Endothelial cell of umbilical vein (primary cell): ENCODE data around the gene CTIF. TPM values are rescaled to one million over a fixed set of nuclear protein-coding genes. Genes with fewer than 3 reads are reported as not detected.

Experiments
- BruUV-seq: library from RNA; stranded (reverse); fragments of 400-500 nt; replicated peaks from 2 replicates; lab custom pipeline; 2021; lab: Mats Ljungman, UMichigan
- CTCF ChIA-PET: fragments of 300-600, 350-600 bp; sonication (Branson Sonifier 250); formaldehyde crosslinking; loops from one replicate; lab custom pipeline; 2021; ENCODE audit warnings: antibody characterized with exemption, inconsistent platforms; lab: Charles Lee
- POLR2A ChIA-PET: fragments of 300-600, 350-600 bp; sonication (Branson Sonifier 250); formaldehyde crosslinking; loops from one replicate; lab custom pipeline; 2021; ENCODE audit warnings: antibody characterized with exemption, inconsistent platforms; lab: Charles Lee
- DNase-seq: peaks from one replicate; pipeline ENCODE4 v3.0.0-alpha.2; 2011; ENCODE audit warnings: low read depth, low spot score
- FAIRE-seq: peaks from 2 replicates; lab custom pipeline; 2011; peaks lifted over from hg19 to GRCh38; lab: Jason Lieb, UNC
- H2AFZ ChIP-seq: 2 replicates; pipeline ENCODE4 v1.6.0; 2012; ENCODE audit warnings: low read depth, low read length, control low read depth, inconsistent platforms
- H3K27ac ChIP-seq: 2 replicates; pipeline ENCODE4 v1.5.1; 2011; ENCODE audit warnings: low read depth, mild to moderate bottlenecking, control low read depth, low read length, moderate library complexity; ENCODE audit not compliant: insufficient read depth
- H3K27me3 ChIP-seq, 2 experiments: 2 replicates each; pipeline versions ENCODE4 v1.6.0 to v1.6.1; 2011; ENCODE audit warnings: low read length in 2 of 2, mixed read lengths in 1 of 2; ENCODE audit not compliant: control insufficient read depth in 2 of 2, insufficient read depth in 2 of 2
- H3K36me3 ChIP-seq, 2 experiments: 2 replicates in 1 of 2; 3 replicates in 1 of 2; pipeline ENCODE4 v1.5.1; 2011; ENCODE audit warnings: low read length in 2 of 2, mild to moderate bottlenecking in 1 of 2, moderate library complexity in 1 of 2; ENCODE audit not compliant: control insufficient read depth in 2 of 2, insufficient read depth in 2 of 2; ENCODE audit errors: extremely low read depth in 1 of 2
- H3K4me1 ChIP-seq: 3 replicates; pipeline ENCODE4 v1.5.1; 2011; ENCODE audit warnings: mild to moderate bottlenecking, low read length; ENCODE audit not compliant: control insufficient read depth, insufficient read depth; ENCODE audit errors: extremely low read depth
- H3K4me2 ChIP-seq: 2 replicates; pipeline ENCODE4 v1.6.1; 2011; ENCODE audit warnings: low read length, control low read depth, mixed read lengths; ENCODE audit not compliant: insufficient read depth
- H3K4me3 ChIP-seq, 3 experiments: fragments of 200-600 bp in 1 of 3; sonication (generic), shearing (Covaris generic) in 1 of 3; replicated peaks in 1 of 3; 2 replicates each; pipeline ENCODE4 v1.5.1; 2011 to 2016; ENCODE audit warnings: control low read depth in 3 of 3, low read length in 3 of 3, mild to moderate bottlenecking in 2 of 3, inconsistent platforms in 1 of 3, low read depth in 1 of 3, moderate library complexity in 1 of 3; ENCODE audit not compliant: insufficient read depth in 1 of 3
- H3K79me2 ChIP-seq: 2 replicates; pipeline ENCODE4 v1.6.0; 2012; ENCODE audit warnings: low read length, inconsistent platforms; ENCODE audit not compliant: control insufficient read depth, insufficient read depth
- H3K9ac ChIP-seq: replicated peaks from 2 replicates; pipeline ENCODE3; 2011; ENCODE audit warnings: low read length, control low read depth; ENCODE audit not compliant: insufficient read depth; ENCODE audit errors: extremely low read depth
- H3K9me1 ChIP-seq: replicated peaks from 3 replicates; pipeline ENCODE4 v1.6.0; 2011; ENCODE audit warnings: mild to moderate bottlenecking, low read length; ENCODE audit not compliant: control insufficient read depth, insufficient read depth; ENCODE audit errors: extremely low read depth
- H3K9me3 ChIP-seq: replicated peaks from 2 replicates; pipeline ENCODE4 v1.5.1; 2012; ENCODE audit warnings: low read length, inconsistent platforms; ENCODE audit not compliant: control insufficient read depth, insufficient read depth
- H4K20me1 ChIP-seq: replicated peaks from 2 replicates; pipeline ENCODE3; 2011; ENCODE audit warnings: mild to moderate bottlenecking, low read length; ENCODE audit not compliant: control insufficient read depth, insufficient read depth; ENCODE audit errors: extremely low read depth
- CTCF ChIP-seq, 2 donors: IDR thresholded peaks; 1 replicate in 1 of 2; 2 replicates in 1 of 2; pipeline ENCODE4 v1.5.1; 2011; ENCODE audit warnings: low read length in 2 of 2, mild to moderate bottlenecking in 2 of 2, moderate library complexity in 2 of 2, control low read depth in 1 of 2, inconsistent platforms in 1 of 2, low read depth in 1 of 2; ENCODE audit not compliant: insufficient read depth in 1 of 2; ENCODE audit errors: extremely low read depth in 1 of 2
- EZH2 ChIP-seq: IDR thresholded peaks from 2 replicates; pipeline ENCODE4 v1.6.1; 2012; ENCODE audit warnings: borderline replicate concordance, low read depth, mild to moderate bottlenecking, moderate library complexity, low read length, inconsistent platforms; ENCODE audit not compliant: severe bottlenecking
- FOS ChIP-seq: IDR thresholded peaks from 2 replicates; pipeline ENCODE4 v1.6.1; 2011; ENCODE audit warnings: mild to moderate bottlenecking, low read length, moderate library complexity, borderline replicate concordance; ENCODE audit not compliant: insufficient read depth
- GATA2 ChIP-seq: IDR thresholded peaks from 2 replicates; pipeline ENCODE4 v1.7.0; 2011; ENCODE audit warnings: low read depth, mild to moderate bottlenecking, moderate library complexity, mixed read lengths, low read length; ENCODE audit not compliant: insufficient read length, insufficient read depth
- JUN ChIP-seq: IDR thresholded peaks from 2 replicates; pipeline ENCODE4 v1.6.1; 2011; ENCODE audit warnings: borderline replicate concordance, low read depth; ENCODE audit not compliant: insufficient read length, insufficient read depth
- MAX ChIP-seq: IDR thresholded peaks from 2 replicates; pipeline ENCODE4 v1.6.1; 2011; ENCODE audit not compliant: insufficient read depth, insufficient read length
- MYC ChIP-seq: IDR thresholded peaks from one replicate; pipeline ENCODE4 v1.6.1; 2011; ENCODE audit warnings: mild to moderate bottlenecking, low read depth, low read length
- POLR2A ChIP-seq: IDR thresholded peaks from 2 replicates; pipeline ENCODE4 v1.6.1; 2012; ENCODE audit warnings: low read depth, mild to moderate bottlenecking, control low read depth, low read length
- POLR2AphosphoS5 ChIP-seq: IDR thresholded peaks from 2 replicates; pipeline ENCODE4 v1.6.1; 2012; ENCODE audit warnings: low read depth, mild to moderate bottlenecking, control low read depth, low read length, moderate library complexity; ENCODE audit not compliant: insufficient read depth
- dilution Hi-C: fragments of 300-500 bp; cut with MboI; formaldehyde crosslinking; loops from one replicate; pipeline ENCODE4 v1.15.0; 2019; ENCODE audit warnings: low sequenced_read_pairs; ENCODE audit not compliant: extremely low pct_ligation_motif_present
- intact Hi-C: fragments of 100-400 bp; cut with micrococcal nuclease; formaldehyde crosslinking; loops from one replicate; pipeline ENCODE4 v1.10.0; 2022
- polyA plus RNA-seq, 4 experiments: library from polyadenylated mRNA; depleted of rRNA in 3 of 4; stranded (reverse) in 3 of 4; unstranded in 1 of 4; fragments of >200 nt; gene quantifications; 2 replicates each; pipeline versions ENCODE4 v1.2.1 to v1.2.3, GENCODE V29; 2011 to 2012; ENCODE audit warnings: missing spikeins in 1 of 4
- total RNA-seq: library from RNA; stranded (reverse); gene quantifications from 2 replicates; pipeline ENCODE4 v1.2.3, GENCODE V29; 2021

The CTIF gene
- total and polyA plus RNA-seq, 2 donors (not counting 3 experiments of a cell fraction or from before 2014, with no cell fraction given) = 20.9 to 57.7 TPM

- POLR2A ChIA-PET = no interaction called here
- H3K27ac ChIP-seq = no peak overlapping the region
Observed at GRCh38 chr18:48567388-48567787, 28.6 kb downstream of the CTIF start.

More at GRCh38 chr18:48567388-48567787, 28.6 kb downstream of the CTIF start:
- no peak overlapping the region for H3K9ac ChIP-seq
- FAIRE-seq (no peak), DNase-seq (no peak)
- no peak for TF ChIP-seq GATA2
- TF ChIP-seq EZH2 = no peak
- no peak for TF ChIP-seq MAX
- no peak for TF ChIP-seq JUN
- TF ChIP-seq CTCF (IDR thresholded peaks at IDR 0.05; ENCODE audit: extremely low read depth in 1 of 2, insufficient read depth in 1 of 2, low read depth in 1 of 2, low read length in 2 of 2) = no peak
- no peak for TF ChIP-seq MYC
- TF ChIP-seq FOS = no peak
- TF ChIP-seq POLR2A = no peak
- no peak for TF ChIP-seq POLR2AphosphoS5
- intact Hi-C loops (no loop called here), dilution Hi-C loops (no loop called here)
- peaks cover 22% of the 10 kb centered on the region for H3K79me2 ChIP-seq
- CTCF ChIA-PET = interaction anchor here (1.0 to 1.8 kb wide), 2 partner anchors 38 to 92 kb away, joined by 5 read pairs; no protein-coding TSS in a partner anchor
- no peaks in the 10 kb centered on the region for H4K20me1 ChIP-seq
- H3K4me1 ChIP-seq = peaks cover 32% of the 10 kb centered on the region
- no peaks in the 10 kb centered on the region for H3K9me3 ChIP-seq
- H3K27me3 ChIP-seq = no peaks in the 10 kb centered on the region
- H3K4me2 ChIP-seq = no peak overlapping the region
- no peak overlapping the region for H2AFZ ChIP-seq
- peaks cover 0 to 3% of the 10 kb centered on the region in 2 experiments for H3K36me3 ChIP-seq
- H3K4me3 ChIP-seq = no peak overlapping the region
- no peaks in the 10 kb centered on the region for H3K9me1 ChIP-seq
- no TSS peak for BruUV-seq
